Activated CD4-positive, alpha-beta T cell treated with anti-CD3 and anti-CD28 coated beads for 4 hours (primary cell): ENCODE measurements around the gene CNOT3.

Experiments used
- DNase-seq, 2 donors: peaks; one replicate each; pipeline ENCODE4 v3.0.0-alpha.2; 2020

CNOT3 gene

GRCh38 chr19:54196536-54196935, 59.0 kb downstream of the CNOT3 start:
- no peak for DNase-seq

- DNase-seq, result no peak
Observed at GRCh38 chr19:54197121-54197520, 59.6 kb downstream of the CNOT3 start.

- DNase-seq, result no peak
Observed at GRCh38 chr19:54199401-54199800, 61.8 kb downstream of the CNOT3 start.

GRCh38 chr19:54201172-54201701, 63.7 kb downstream of the CNOT3 start:
- DNase-seq, result no peak

- DNase-seq, result no peak
Observed at GRCh38 chr19:54201980-54202379, 64.4 kb downstream of the CNOT3 start.

- DNase-seq, result no peak
Observed at GRCh38 chr19:54203151-54203611, 65.6 kb downstream of the CNOT3 start.

- no peak for DNase-seq
Observed at GRCh38 chr19:54204767-54205468, 67.4 kb downstream of the CNOT3 start.
